Caki2 (cell line): ENCODE measurements around the gene IFT74. TPM values are rescaled to one million over a fixed set of nuclear protein-coding genes. Genes with fewer than 3 reads are reported as not detected.
A peak's percentile ranks its signal among the peaks of the same experiment; 100 is the strongest.

ENCODE experiments used
- DNase-seq: peaks from one replicate; pipeline ENCODE4 v3.0.0-alpha.2; 2015; ENCODE audit warnings: low read depth
- in situ Hi-C: cut with HindIII; loops from 2 replicates; pipeline ENCODE4 v1.10.0; 2016; ENCODE audit warnings: low sequenced_read_pairs, low pct_unique_long_range_greater_than_20kb, mixed read lengths
- total RNA-seq: library from RNA; depleted of rRNA; stranded (reverse); fragments of >200 nt; shearing (Covaris generic); gene quantifications from 2 replicates; pipeline ENCODE4 v1.2.3, GENCODE V29; 2014; ENCODE audit warnings: low replicate concordance; rRNA removed

Gene IFT74
- 8.2 and 20.7 TPM in 2 replicates for total RNA-seq

DNA sequence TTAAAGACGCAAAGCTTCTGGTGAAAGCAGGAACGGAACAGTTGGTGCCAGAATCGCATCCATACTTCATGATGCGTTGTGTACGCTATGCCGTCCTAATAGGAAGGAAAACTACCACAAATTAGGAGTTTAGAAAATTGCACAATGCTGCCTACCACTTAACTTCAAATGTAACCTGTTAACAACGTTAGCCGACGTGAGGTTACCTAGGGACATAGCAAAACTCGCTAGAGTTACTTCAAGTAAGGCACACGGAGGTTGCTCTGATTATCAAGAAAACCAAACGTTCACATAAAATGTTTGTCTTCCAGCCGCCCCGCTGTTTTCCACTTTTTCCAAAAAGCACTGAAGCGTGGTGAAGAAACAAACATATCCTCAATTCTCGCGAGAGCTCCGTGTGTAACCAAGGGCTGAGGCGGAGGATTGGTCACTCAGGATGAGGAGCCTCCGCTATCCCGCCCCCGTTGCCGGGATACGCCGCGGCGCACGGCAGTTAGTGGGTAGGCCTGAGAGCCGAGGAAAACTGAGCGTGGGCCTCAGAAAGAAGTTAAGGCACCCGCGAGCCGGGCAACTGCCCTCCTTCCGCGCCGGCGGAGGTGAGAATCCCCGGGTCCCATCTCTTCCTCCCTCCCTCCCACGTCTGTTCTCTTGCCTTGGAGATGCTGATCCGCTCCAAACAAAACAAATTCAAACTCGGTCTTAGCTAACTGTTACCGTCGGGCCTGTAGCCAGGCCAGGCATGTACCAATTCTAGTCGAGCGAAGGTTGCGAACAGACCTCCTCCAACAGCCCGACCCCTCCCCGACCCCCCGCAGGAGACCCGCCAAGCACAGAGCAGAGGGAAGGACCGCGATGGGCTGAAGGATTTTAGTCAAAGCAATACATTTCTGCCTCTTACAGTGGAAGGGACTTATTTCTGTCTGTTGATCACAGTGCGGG, at the start of gene IFT74:
Gene IFT74, plus strand, starts transcription at position 492 of the 939 bp plus-strand sequence. CDS start 5,556 bp downstream, outside the sequence.
- in situ Hi-C loops = no loop called here
- peak; percentile 88 for DNase-seq

DNA sequence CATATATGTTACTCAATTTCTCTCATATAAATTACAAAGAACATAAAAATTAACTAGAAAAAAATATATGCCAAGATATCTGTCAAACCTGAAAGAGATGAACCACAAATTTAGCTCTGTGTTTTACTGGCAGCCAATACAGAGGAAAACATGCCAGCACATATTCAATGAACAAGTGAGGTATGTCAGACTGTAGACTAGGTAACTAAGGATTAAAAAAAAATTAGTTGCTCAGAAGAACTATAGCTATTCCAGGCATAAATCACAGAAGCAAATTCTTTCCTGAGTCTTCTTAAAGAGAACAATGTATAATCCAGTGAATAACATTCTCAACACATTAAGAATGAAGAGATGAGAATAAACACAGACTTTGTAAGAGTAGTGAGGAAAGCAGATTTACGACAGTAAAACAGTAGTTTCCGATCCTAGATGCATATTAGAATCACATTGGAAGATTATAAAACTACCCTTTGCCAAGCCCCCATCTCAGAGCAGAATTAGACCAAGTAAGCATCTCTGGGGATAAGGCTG, 43.0 kb upstream of the IFT74 start:
- DNase-seq = no peak
- in situ Hi-C loops = no loop called here

DNA sequence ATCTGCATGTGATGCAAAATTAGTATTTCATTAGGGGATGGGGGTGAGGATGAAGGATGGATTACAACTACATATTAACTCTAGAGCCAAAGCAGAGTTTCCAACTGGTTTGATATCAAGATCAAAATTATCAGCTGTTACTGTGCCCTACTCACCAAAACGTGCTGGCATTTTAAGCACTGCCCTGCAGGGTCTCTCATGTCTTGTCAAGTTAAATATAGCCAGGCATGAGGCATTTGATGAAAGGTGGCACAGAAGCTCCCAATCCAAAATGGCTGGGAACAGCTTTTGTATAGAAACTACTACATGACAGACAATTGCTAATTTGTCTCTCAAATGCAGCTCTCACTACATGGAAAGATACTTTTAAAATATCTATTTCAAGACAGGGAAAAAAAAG, 36.5 kb upstream of the IFT74 start:
- in situ Hi-C loops = no loop called here
- no peak for DNase-seq

DNA sequence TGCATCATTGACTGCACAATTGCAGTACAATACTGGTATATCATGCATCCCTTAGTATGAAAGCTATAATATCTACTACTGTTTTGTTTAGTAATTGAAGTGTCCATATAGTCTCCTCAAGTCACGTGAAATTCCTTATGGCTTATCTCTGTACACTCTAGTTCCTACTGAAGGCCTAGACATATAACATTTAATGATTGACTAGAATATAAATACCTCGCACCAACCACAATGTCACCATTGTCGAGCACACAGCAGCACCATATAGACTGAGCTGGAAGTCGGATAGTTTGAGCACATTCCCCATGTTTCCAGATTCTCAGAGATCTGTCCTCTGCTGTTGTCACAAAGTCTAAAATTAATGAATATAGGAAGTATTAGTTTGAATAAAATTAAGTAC, 30.6 kb upstream of the IFT74 start:
- in situ Hi-C loops = no loop called here
- no peak for DNase-seq

DNA sequence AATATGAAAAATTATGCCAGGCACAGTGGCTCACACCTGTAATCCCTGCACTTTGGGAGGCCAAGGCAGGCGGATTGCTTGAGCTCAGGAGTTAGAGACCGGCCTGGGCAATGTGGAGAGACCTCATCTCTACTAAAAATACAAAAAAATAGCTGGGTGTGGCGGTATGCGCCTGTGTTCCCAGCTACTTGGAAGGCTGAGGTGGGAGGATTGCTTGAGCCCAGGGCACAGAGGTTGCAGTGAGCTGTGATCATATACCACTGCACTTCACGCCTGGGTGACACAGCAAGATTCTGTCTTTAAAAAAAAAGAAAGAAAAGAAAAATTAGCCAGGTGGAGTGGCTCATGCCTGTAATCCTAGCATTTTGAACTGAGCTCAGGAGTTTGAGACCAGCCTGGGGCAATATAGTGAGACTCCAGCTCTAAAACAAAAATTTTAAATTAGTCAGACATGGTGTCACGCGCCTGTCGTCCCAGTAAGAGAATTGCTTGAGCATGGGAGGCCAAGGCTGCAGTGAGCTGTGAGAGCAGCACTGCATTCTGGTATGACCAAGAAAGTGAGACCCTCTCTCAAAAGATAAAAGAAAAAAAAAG, 27.2 kb upstream of the IFT74 start:
- in situ Hi-C loops = no loop called here

DNA sequence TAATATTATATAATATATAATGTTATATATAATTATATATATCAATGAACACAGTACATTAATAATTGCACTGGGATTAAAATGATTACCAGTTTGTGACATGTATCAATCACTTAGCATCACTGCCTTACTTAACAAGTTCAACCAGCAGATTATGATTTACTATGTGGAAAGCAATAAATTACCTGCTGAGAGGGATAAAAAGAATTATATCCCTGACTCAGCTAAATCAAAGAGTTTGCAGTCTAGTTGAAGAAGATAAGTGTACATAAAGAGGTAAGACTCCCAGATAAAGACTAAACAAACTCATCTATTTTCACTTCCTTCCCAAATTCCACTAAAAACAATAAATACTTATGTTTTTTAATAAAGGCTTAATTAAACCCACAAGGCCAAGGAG, 20.4 kb upstream of the IFT74 start:
- in situ Hi-C loops = no loop called here
- DNase-seq = no peak

More for the DNA sequence above, 27.2 kb upstream of the IFT74 start:
- peak; percentile 73 for DNase-seq

DNA sequence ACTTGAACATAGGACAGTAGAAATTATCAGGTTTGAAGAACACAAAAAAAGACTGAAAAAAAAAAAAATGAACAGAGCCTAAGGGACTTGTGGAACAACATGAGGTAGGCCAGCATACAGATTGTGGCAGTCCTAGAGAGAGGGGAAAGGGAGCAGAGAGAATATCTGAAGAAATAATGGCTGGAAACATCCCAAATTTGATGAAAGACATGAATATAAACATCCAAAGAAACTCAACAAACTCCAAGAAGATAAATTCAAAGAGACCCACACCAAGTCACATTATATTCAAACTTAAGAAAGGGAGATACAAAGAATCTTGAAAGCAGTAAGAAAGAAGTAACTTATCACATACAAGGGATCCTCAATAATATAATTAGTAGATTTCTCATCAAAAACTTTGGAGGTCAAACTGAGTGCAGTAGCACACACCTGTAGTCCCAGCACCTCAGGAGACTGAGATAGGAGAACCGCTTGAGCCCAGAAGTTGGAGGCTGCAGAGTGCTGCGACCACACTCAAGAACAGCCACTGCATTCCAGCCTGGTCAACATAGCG, 18.3 kb upstream of the IFT74 start:
- in situ Hi-C loops = no loop called here
- DNase-seq = no peak

DNA sequence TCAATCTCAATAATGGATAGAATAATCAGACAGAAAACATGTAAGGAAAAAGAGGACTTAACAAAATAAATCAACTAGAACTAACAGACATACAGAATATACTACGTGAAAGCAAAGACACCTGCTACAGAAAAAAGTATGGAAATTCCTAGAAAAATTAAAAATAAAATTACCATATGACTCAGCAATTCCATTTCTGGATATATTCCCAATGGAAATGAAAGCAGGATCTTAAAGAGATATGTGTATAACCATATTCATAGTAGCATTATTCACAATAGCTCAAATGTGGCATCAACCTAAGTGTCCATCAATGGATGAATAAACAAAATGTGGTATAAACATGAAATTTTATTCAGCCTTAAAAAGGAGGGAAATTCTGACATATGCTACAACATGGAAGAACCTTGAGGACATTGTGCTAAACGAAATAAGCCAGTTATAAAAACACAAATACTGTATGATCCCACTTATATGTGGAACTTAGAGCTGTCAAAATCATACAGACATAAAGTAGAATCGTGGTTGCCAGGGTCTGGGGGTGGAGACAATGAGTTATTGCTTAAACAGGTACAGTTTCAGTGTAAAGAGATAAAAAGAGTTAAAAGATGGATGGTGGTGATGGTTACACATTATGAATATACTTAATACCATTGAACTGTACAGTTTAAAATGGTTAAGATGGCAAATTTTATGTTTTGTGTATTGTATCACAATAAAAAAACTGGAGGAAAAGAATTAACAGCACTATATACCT, 16.1 kb upstream of the IFT74 start:
- in situ Hi-C loops = no loop called here

DNA sequence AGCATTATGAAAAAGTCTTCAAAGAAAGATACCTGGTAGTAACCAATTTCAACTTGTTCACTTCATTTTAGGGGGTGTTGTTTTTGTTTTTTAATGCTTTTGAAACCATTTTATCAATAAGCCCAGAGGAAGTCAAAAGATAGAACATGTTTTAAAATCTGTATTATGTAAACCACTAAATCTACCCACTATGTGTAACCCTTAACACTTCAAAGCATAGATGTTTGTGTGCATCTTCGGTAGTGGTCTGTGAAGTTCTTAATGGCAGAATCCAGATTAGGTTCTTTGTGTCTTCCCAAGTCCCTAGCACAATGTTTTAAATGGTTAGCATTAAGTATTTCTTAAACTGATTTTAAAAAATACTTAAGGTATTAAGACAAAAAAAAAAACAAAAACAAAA, 15.4 kb upstream of the IFT74 start:
- in situ Hi-C loops = no loop called here

More for the DNA sequence above, 16.1 kb upstream of the IFT74 start:
- DNase-seq = no peak

DNA sequence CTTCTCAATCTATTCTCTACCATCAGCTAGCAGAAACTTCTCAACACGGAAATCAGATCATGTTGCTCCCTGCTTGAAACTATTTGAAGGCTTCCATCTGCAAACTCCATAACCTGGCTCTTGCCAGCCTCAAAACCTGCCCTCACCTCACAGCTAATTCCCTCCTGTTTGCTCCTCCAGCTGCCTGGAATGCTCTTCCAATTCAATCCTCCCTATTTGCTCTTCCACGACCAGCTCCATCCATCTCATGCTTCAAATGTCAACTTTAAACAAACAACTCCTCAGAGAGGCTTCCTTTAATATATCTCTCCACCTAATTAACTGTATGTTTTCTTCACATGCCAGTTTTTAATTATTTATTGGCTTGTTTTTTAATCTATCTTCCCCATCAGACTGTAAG, 10.6 kb upstream of the IFT74 start:
- DNase-seq = no peak
- in situ Hi-C loops = no loop called here

More for the DNA sequence above, 15.4 kb upstream of the IFT74 start:
- no peak for DNase-seq

DNA sequence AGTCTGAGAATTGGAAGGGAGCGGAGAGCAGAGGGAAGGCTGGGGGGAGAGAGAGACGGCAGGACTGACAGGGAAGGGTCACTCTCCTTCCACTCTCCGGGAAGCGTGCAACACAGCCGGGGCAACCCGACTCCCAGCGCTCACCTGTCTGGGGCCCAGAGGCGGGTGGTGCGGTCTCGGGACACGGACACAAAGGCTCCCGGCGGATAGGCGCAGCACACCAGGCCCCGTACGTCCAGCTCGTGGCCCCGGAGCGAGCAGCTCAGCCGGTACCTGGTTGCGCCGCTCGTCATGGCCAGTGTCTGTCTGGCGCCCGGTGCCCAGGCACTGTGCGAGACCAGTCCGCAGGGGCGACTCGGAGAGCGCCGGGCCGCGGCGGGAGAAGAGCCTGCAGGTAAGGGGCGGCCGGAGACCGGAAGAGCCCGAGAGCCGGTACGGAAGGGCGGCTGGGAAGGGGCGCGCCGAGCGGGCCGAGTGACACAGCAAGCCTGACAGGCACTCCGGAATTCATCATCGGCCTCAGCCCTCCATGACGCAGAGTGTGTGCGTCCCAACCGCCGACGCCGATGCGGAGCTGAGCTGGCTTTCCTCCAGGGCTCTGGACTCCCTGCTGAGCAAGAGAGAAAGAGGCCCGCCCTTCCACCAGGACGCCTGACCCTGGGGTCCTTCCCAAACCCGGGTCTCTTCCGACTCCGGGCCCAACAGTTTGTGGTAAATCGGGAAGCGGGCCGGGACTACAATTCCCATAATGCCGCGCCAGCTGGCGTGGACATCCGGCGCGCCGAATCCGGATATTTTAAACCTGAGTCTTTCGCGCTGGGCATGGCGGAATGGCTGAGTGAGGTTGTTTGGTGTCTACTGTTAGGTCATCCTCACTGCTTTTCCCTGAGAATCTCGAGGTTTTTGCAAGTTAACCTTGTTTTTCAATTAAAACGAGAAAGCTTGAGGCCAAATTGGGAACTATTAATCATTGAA, 9.2 kb upstream of the IFT74 start, which contains the start of gene PLAA:
Gene PLAA, minus strand, starts transcription at position 490 of the 975 bp plus-strand sequence. Its CDS starts 197 bp downstream, at position 293.
- in situ Hi-C loops = no loop called here
- peak; percentile 94 for DNase-seq

DNA sequence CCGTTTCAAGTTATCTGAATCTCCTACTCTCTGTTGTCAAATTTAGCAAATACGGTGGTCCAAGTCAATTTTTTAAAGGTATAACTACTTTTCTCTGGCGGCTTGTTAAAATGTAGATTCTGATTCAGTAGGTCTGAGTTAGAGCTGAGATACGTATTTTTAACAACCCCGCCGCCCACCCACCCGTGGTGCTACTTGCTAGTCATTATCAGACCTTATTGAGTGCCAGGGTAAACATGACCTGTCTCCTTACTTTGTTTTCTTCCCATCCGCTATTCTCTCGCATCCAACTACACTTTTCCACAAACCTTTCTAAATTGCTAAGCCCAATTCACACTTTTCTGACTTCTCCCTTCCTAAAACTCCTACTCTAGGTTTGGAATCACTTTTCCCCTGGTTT, 8.5 kb upstream of the IFT74 start:
- no peak for DNase-seq
- in situ Hi-C loops = no loop called here

DNA sequence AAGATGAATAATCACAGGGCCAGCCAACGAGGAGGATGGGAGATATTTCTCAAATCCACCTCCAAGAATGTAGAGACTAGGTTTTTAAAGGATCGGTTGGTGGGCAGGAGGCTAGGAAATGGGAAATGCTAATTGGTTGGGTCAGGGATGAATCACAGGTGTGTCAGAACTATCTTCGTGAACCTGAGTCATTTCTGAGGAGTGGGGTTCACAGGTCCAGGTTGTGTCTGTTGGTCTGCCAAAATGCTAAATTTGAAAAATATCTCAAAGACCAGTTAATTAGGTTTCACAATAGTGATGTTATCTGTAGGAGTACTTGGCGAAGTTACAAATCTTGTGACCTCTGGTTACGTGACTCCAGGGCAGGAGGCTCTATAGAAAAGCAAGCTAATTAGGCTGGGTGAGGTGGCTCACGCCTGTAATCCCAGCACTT, 6.6 kb upstream of the IFT74 start:
- DNase-seq = peak; percentile 78
- in situ Hi-C loops = no loop called here

DNA sequence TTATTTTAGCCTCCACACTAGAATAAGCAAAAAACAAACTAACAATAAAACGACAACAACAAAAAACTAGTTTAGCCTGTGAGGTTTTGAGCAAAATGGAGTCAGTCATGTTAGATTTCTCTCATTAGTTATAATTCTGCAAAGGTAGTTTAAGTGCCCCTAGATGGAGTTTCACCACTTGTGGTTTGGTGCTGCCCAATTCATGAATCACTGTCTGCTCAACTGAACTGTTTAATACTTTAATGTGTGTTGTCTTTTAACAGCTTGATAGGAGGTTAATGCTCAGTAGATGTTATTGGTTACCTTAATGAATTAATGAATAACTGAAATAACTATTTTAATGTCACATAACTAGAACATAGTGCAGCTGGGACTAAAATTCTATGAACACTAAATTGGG, 5.7 kb upstream of the IFT74 start:
- in situ Hi-C loops = no loop called here
- peak; percentile 37 for DNase-seq

DNA sequence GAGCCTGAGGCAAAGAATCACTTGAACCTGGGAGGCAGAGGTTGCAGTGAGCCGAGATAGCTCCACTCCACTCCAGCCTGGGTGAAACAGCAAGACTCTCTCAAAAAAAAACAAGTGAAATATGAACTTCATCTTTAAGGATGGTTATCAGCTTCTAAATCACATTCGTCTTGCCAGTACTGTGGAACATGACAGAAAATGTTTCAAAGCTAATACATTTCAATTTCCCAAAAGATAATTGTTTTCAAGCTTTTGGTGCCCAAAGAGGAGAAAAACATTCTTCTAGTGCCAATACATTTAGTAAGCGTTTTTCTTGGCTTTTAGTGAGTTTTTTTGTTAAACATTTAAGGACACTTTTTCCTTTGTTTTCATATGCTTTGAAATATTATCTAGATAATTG, 4.4 kb upstream of the IFT74 start:
- in situ Hi-C loops = no loop called here
- DNase-seq = no peak

DNA sequence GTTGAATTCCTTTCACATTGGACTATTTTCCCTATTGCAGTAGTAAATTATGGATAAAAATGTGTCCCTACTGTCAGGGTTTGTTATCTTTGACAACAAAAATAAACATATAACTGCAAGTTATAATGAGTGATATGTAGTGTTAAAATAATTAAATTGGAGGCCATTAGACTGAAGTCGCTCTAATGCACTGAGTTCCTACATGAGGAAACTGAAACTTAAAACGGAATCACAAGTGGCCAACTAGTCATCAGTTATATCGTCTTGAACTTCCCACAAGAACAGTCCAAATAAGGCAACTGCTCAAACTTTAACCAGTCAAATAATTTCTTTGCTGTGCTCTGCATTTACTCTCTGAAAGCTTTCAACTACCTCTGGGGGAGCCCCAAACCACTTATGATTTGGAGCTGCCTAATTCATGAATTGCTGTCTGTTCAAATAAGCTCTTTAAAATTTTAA, 2.1 kb upstream of the IFT74 start:
- in situ Hi-C loops = no loop called here
- peak; percentile 68 for DNase-seq
